ENCODE data around the gene SGO2. TPM values are rescaled to one million over a fixed set of nuclear protein-coding genes. Genes with fewer than 3 reads are reported as not detected.
"Not testable (repeated sequence)": the region's sequence is repeated elsewhere in the genome, so short reads cannot be mapped to it uniquely, and the experiment has no call there.

The SGO2 gene
- total and polyA plus RNA-seq, 2 experiments from 2014 or later, result 6.3 to 14.5 TPM

DNA sequence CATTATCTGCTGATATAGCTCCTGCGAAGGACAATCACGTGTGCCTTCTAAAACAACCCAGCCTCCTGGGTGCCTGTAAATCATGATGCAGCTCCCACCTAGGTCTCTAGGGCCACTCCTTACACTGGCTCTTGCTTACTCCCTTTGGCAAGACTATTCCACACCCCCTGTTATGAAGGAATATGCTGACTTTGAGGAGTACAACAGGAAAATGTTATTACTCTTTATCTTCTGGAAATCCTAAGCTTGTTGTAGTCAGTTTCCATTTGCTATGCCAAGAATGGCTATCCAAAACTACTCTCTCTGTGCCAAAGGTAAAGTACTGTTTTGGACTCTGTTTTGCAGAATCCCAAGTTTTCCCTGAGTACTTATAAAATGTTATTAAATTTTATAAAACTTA, 7.7 kb downstream of the SGO2 start:
- Histone ChIP-seq H3K9me3 (ENCODE audit: low read depth) (no peaks in the 10 kb centered on the region), H2AFZ (peak overlapping the region; percentile 45; the same call in 1 of the 2 replicates), H3K36me3 (ENCODE audit: low read depth) (0 out of 2 replicates have a peak, but pooled peaks cover 5% of the 10 kb centered on the region), H3K4me3 (no peak overlapping the region), H4K20me1 (ENCODE audit: insufficient read depth) (no peaks in the 10 kb centered on the region), H3K27me3 (replicated peaks; ENCODE audit: insufficient read depth) (no peaks in the 10 kb centered on the region), H3K79me2 (ENCODE audit: insufficient read depth) (peaks cover 60% of the 10 kb centered on the region), H3K27ac (no peak overlapping the region), H3F3A (ENCODE audit: insufficient read depth) (no peaks in the 10 kb centered on the region), H3K4me2 (ENCODE audit: unreplicated experiment) (no peak overlapping the region), H3K4me1 (ENCODE audit: insufficient read depth) (no peaks in the 10 kb centered on the region), H3K9ac (no peak overlapping the region), H3K9me2 (ENCODE audit: insufficient read depth) (no peaks in the 10 kb centered on the region)
- in situ Hi-C loops (cut with MboI), result no loop called here
- DNase-seq, result no peak
- TF ChIP-seq EZH2 (IDR thresholded peaks at IDR 0.05; ENCODE audit: insufficient read depth, poor library complexity, severe bottlenecking) (no peak), EZH2phosphoT487 (IDR thresholded peaks at IDR 0.05; ENCODE audit: insufficient read depth, low read depth) (no peak)
- WGBS, 2 experiments (ENCODE audit: low coverage in 1 of 2, low lambda C conversion rate in 2 of 2, missing lambda C conversion rate in 2 of 2), result 83 to 89% methylated on average over 2 of the region's 2 CpGs

GRCh38 chr2:200534572-200534971, 8.6 kb downstream of the SGO2 start:
- no peaks in the 10 kb centered on the region for H3F3A ChIP-seq (ENCODE audit: insufficient read depth)
- no peaks in the 10 kb centered on the region for H3K9me3 ChIP-seq (ENCODE audit: low read depth)
- no peak overlapping the region for H3K27ac ChIP-seq
- 0 out of 2 replicates have a peak, but pooled peaks cover 6% of the 10 kb centered on the region for H3K36me3 ChIP-seq (ENCODE audit: low read depth)
- no peaks in the 10 kb centered on the region for H3K4me1 ChIP-seq (ENCODE audit: insufficient read depth)
- no peak overlapping the region for H3K4me2 ChIP-seq (ENCODE audit: unreplicated experiment)
- no peak overlapping the region for H3K4me3 ChIP-seq
- no peak for DNase-seq
- in situ Hi-C loops (cut with MboI), result no loop called here
- no peaks in the 10 kb centered on the region for H3K27me3 ChIP-seq (replicated peaks; ENCODE audit: insufficient read depth)
- no peak overlapping the region for H3K9ac ChIP-seq
- no peak for TF ChIP-seq EZH2 (IDR thresholded peaks at IDR 0.05; ENCODE audit: insufficient read depth, poor library complexity, severe bottlenecking)
- TF ChIP-seq EZH2phosphoT487 (IDR thresholded peaks at IDR 0.05; ENCODE audit: insufficient read depth, low read depth), result no peak
- no peaks in the 10 kb centered on the region for H4K20me1 ChIP-seq (ENCODE audit: insufficient read depth)
- peak overlapping the region; percentile 45 for H2AFZ ChIP-seq
- H3K9me2 ChIP-seq (ENCODE audit: insufficient read depth), result no peaks in the 10 kb centered on the region
- peaks cover 53% of the 10 kb centered on the region for H3K79me2 ChIP-seq (ENCODE audit: insufficient read depth)

GRCh38 chr2:200538139-200538538, 12.1 kb downstream of the SGO2 start:
- 100% methylated on average over 1 of the region's 1 CpG for WGBS, 2 experiments (ENCODE audit: low coverage in 1 of 2, low lambda C conversion rate in 2 of 2, missing lambda C conversion rate in 2 of 2)
- Histone ChIP-seq H2AFZ (no peak overlapping the region), H3K9me2 (ENCODE audit: insufficient read depth) (no peaks in the 10 kb centered on the region), H3K4me3 (no peak overlapping the region), H3K36me3 (ENCODE audit: low read depth) (0 out of 2 replicates have a peak, but pooled peaks cover 6% of the 10 kb centered on the region), H3K27ac (no peak overlapping the region), H3K4me2 (ENCODE audit: unreplicated experiment) (no peak overlapping the region), H3K9ac (no peak overlapping the region), H4K20me1 (ENCODE audit: insufficient read depth) (no peaks in the 10 kb centered on the region), H3K4me1 (ENCODE audit: insufficient read depth) (no peaks in the 10 kb centered on the region), H3K9me3 (ENCODE audit: low read depth) (no peaks in the 10 kb centered on the region), H3K79me2 (ENCODE audit: insufficient read depth) (peaks cover 25% of the 10 kb centered on the region), H3K27me3 (replicated peaks; ENCODE audit: insufficient read depth) (no peaks in the 10 kb centered on the region), H3F3A (ENCODE audit: insufficient read depth) (no peaks in the 10 kb centered on the region)
- in situ Hi-C loops (cut with MboI), result no loop called here
- no peak for TF ChIP-seq EZH2 (IDR thresholded peaks at IDR 0.05; ENCODE audit: insufficient read depth, poor library complexity, severe bottlenecking)
- TF ChIP-seq EZH2phosphoT487 (IDR thresholded peaks at IDR 0.05; ENCODE audit: insufficient read depth, low read depth), result no peak
- no peak for DNase-seq

DNA sequence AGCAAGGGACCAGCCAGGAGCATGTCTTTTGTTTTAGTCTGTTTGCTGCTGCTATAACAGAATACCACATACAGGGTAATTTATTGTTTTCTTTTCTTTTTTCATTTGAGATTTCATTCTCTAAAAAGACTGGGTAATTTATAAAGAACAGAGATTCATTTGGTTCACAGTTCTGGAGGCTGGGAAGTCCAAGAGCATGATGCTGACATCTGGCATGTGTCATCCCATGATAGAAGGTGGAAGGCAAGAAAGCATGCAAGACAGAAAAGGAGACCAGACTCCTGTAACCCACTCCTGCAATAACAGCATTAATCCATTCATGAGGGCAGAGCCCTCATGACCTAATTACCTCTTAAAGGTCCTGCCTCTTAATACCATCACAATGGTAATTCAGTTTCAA, 14.8 kb downstream of the SGO2 start:
- H3F3A ChIP-seq (ENCODE audit: insufficient read depth), result no peaks in the 10 kb centered on the region
- H2AFZ ChIP-seq, result no peak overlapping the region
- no peaks in the 10 kb centered on the region for H3K4me1 ChIP-seq (ENCODE audit: insufficient read depth)
- H3K4me2 ChIP-seq (ENCODE audit: unreplicated experiment), result no peak overlapping the region
- H3K27ac ChIP-seq, result no peak overlapping the region
- no peak overlapping the region for H3K9ac ChIP-seq
- no peaks in the 10 kb centered on the region for H4K20me1 ChIP-seq (ENCODE audit: insufficient read depth)
- H3K4me3 ChIP-seq, result no peak overlapping the region
- DNase-seq, result no peak
- no peaks in the 10 kb centered on the region for H3K9me2 ChIP-seq (ENCODE audit: insufficient read depth)
- 0 out of 2 replicates have a peak, but pooled peaks cover 9% of the 10 kb centered on the region for H3K79me2 ChIP-seq (ENCODE audit: insufficient read depth)
- TF ChIP-seq EZH2 (IDR thresholded peaks at IDR 0.05; ENCODE audit: insufficient read depth, poor library complexity, severe bottlenecking) (no peak), EZH2phosphoT487 (IDR thresholded peaks at IDR 0.05; ENCODE audit: insufficient read depth, low read depth) (no peak)
- in situ Hi-C loops (cut with MboI), result no loop called here
- 0 out of 2 replicates have a peak, but pooled peaks cover 6% of the 10 kb centered on the region for H3K36me3 ChIP-seq (ENCODE audit: low read depth)
- no peaks in the 10 kb centered on the region for H3K9me3 ChIP-seq (ENCODE audit: low read depth)
- H3K27me3 ChIP-seq (replicated peaks; ENCODE audit: insufficient read depth), result no peaks in the 10 kb centered on the region

GRCh38 chr2:200566596-200566995, 40.6 kb downstream of the SGO2 start:
- H3K4me2 ChIP-seq (ENCODE audit: unreplicated experiment); H3F3A ChIP-seq (ENCODE audit: insufficient read depth); H3K79me2 ChIP-seq (ENCODE audit: insufficient read depth); DNase-seq; H4K20me1 ChIP-seq (ENCODE audit: insufficient read depth); H2AFZ ChIP-seq; H3K36me3 ChIP-seq (ENCODE audit: low read depth); in situ Hi-C loops (cut with MboI); H3K4me3 ChIP-seq; H3K27me3 ChIP-seq (replicated peaks; ENCODE audit: insufficient read depth); H3K9ac ChIP-seq; H3K9me2 ChIP-seq (ENCODE audit: insufficient read depth); H3K27ac ChIP-seq; H3K9me3 ChIP-seq (ENCODE audit: low read depth); H3K4me1 ChIP-seq (ENCODE audit: insufficient read depth): not testable (repeated sequence)
- WGBS, 2 experiments (ENCODE audit: low coverage in 1 of 2, low lambda C conversion rate in 2 of 2, missing lambda C conversion rate in 2 of 2), result 91 to 96% methylated on average over 12 of the region's 12 CpGs
